ENCODE measurements around the gene NKX2-3. TPM values are rescaled to one million over a fixed set of nuclear protein-coding genes. Genes with fewer than 3 reads are reported as not detected.

Gene NKX2-3
- total and polyA plus RNA-seq, 4 donors: not detected

GRCh38 chr10:99540657-99541531 is 8.2 kb downstream of the NKX2-3 start:
- TF ChIP-seq, protein P1, sequence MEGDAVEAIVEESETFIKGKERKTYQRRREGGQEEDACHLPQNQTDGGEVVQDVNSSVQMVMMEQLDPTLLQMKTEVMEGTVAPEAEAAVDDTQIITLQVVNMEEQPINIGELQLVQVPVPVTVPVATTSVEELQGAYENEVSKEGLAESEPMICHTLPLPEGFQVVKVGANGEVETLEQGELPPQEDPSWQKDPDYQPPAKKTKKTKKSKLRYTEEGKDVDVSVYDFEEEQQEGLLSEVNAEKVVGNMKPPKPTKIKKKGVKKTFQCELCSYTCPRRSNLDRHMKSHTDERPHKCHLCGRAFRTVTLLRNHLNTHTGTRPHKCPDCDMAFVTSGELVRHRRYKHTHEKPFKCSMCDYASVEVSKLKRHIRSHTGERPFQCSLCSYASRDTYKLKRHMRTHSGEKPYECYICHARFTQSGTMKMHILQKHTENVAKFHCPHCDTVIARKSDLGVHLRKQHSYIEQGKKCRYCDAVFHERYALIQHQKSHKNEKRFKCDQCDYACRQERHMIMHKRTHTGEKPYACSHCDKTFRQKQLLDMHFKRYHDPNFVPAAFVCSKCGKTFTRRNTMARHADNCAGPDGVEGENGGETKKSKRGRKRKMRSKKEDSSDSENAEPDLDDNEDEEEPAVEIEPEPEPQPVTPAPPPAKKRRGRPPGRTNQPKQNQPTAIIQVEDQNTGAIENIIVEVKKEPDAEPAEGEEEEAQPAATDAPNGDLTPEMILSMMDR (IDR thresholded peaks at IDR 0.05; ENCODE audit: control extremely low read depth, extremely low read depth): no peak
- H3K27me3 ChIP-seq (ENCODE audit: control insufficient read depth in 3 of 3, insufficient read depth in 3 of 3, low read length in 2 of 3): peaks cover 7 to 93% (median 80%) of the 10 kb centered on the region in 3 donors
- no peak overlapping the region for H3K9ac ChIP-seq (ENCODE audit: insufficient read depth in 1 of 2, low read length in 2 of 2)
- H3K4me3 ChIP-seq: no peak overlapping the region
- peaks cover 0 to 7% (median 0%) of the 10 kb centered on the region in 4 donors for H3K9me3 ChIP-seq (ENCODE audit: control insufficient read depth in 4 of 4, insufficient read depth in 3 of 4, low read length in 3 of 4)
- H3K4me1 ChIP-seq (ENCODE audit: control insufficient read depth in 5 of 5, insufficient read depth in 5 of 5, low read length in 5 of 5): peaks cover 0 to 15% (median 0%) of the 10 kb centered on the region in 5 donors
- WGBS, 2 donors: 5 to 6% methylated on average over 49 of the region's 49 CpGs
- no peak for ATAC-seq (ENCODE audit: insufficient read depth, low FRiP score)
- DNase-seq: peak in 1 of 3 donors; percentile 35
- H3K36me3 ChIP-seq (ENCODE audit: control insufficient read depth in 4 of 4, insufficient read depth in 4 of 4, low read length in 4 of 4): no peaks in the 10 kb centered on the region
- H3K27ac ChIP-seq (ENCODE audit: low read depth in 1 of 2, low read length in 1 of 2): no peak overlapping the region

DNA sequence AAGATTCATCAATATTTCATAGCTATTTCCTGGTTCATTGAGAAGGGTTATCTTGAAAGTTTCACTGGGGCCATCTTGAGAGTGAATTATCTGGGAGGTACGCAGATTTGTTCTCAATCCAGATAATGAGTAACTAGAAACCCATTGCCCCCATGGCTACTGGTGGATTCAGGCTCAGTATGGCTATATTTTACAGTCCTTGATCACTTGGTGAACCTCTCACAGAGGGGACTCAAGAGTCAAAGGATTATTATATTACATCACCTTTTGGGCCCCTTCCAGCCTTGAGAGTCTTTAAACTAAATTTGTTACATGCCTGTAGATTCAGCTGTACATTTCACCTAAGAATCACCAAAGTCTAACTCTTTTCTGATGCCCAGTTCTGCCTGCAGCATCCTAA is 11.6 kb downstream of the NKX2-3 start:
- ATAC-seq (ENCODE audit: insufficient read depth, low FRiP score): no peak
- DNase-seq: no peak

DNA sequence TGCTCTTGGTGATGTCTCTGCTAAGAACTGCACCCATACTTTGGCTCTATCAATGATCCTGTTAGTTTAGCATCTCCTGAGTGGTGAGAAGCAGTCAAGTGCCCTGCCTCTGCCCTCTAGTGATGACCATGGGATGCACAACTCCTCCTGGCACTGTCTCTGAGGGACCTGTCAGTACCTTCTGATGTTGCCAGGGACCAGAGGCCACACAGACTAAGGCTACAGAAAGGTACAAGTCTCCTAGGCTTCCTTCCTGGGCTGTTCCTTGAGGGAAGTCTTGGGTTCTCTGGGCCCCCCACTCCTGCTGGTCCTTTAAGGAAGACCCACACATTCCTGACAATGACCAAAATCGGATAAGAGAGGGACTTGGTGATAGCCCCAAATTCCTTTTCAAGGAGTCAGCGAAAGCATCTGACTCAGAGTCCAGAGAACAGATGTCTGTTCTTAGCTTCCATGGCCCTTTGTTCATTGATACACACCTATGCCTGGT is 15.3 kb downstream of the NKX2-3 start:
- Histone ChIP-seq H3K36me3 (ENCODE audit: control insufficient read depth in 4 of 4, insufficient read depth in 4 of 4, low read length in 4 of 4) (no peaks in the 10 kb centered on the region), H3K9ac (ENCODE audit: insufficient read depth in 1 of 2, low read length in 2 of 2) (no peak overlapping the region), H3K27me3 (ENCODE audit: control insufficient read depth in 3 of 3, insufficient read depth in 3 of 3, low read length in 2 of 3) (peaks cover 0 to 84% (median 44%) of the 10 kb centered on the region in 3 donors), H3K9me3 (ENCODE audit: control insufficient read depth in 4 of 4, insufficient read depth in 3 of 4, low read length in 3 of 4) (peaks cover 0 to 1% (median 0%) of the 10 kb centered on the region in 4 donors), H3K4me1 (ENCODE audit: control insufficient read depth in 5 of 5, insufficient read depth in 5 of 5, low read length in 5 of 5) (peaks cover 0 to 16% (median 0%) of the 10 kb centered on the region in 5 donors), H3K27ac (ENCODE audit: low read depth in 1 of 2, low read length in 1 of 2) (no peak overlapping the region), H3K4me3 (no peak overlapping the region)
- DNase-seq (no peak), ATAC-seq (ENCODE audit: insufficient read depth, low FRiP score) (no peak)
- TF ChIP-seq, protein P1 (IDR thresholded peaks at IDR 0.05; ENCODE audit: control extremely low read depth, extremely low read depth): peak; percentile 8
- WGBS, 2 donors: 59 to 89% methylated on average over 2 of the region's 2 CpGs

More for the DNA sequence above, 11.6 kb downstream of the NKX2-3 start:
- H3K4me3 ChIP-seq: no peak overlapping the region
- TF ChIP-seq, protein P1 (IDR thresholded peaks at IDR 0.05; ENCODE audit: control extremely low read depth, extremely low read depth): no peak
- H3K9ac ChIP-seq (ENCODE audit: insufficient read depth in 1 of 2, low read length in 2 of 2): no peak overlapping the region
- H3K27me3 ChIP-seq (ENCODE audit: control insufficient read depth in 3 of 3, insufficient read depth in 3 of 3, low read length in 2 of 3): peaks cover 0 to 95% (median 67%) of the 10 kb centered on the region in 3 donors
- H3K9me3 ChIP-seq (ENCODE audit: control insufficient read depth in 4 of 4, insufficient read depth in 3 of 4, low read length in 3 of 4): peaks cover 0 to 1% (median 0%) of the 10 kb centered on the region in 4 donors
- H3K27ac ChIP-seq (ENCODE audit: low read depth in 1 of 2, low read length in 1 of 2): no peak overlapping the region
- H3K4me1 ChIP-seq (ENCODE audit: control insufficient read depth in 5 of 5, insufficient read depth in 5 of 5, low read length in 5 of 5): no peaks in the 10 kb centered on the region
- 75 to 93% methylated on average over 1 of the region's 1 CpG for WGBS, 2 donors
- no peaks in the 10 kb centered on the region for H3K36me3 ChIP-seq (ENCODE audit: control insufficient read depth in 4 of 4, insufficient read depth in 4 of 4, low read length in 4 of 4)
